GM19467 (cell line): ENCODE results near the gene NCKAP5.

ENCODE experiments used
- ATAC-seq: cut with Tn5 transposase; IDR thresholded peaks from one replicate; pipeline ENCODE4 v1.9.1; 2021; ENCODE audit warnings: mild to moderate bottlenecking, moderate library complexity; ENCODE audit not compliant: unreplicated experiment

NCKAP5 gene

GRCh38 chr2:133574620-133575019 is 6.4 kb upstream of the NCKAP5 start:
- ATAC-seq = no peak

- ATAC-seq = no peak
Observed at GRCh38 chr2:133574186-133574585, 5.9 kb upstream of the NCKAP5 start.

GRCh38 chr2:133573491-133574162 is 5.4 kb upstream of the NCKAP5 start:
- no peak for ATAC-seq

- ATAC-seq = no peak
Observed at GRCh38 chr2:133571249-133571648, 3.0 kb upstream of the NCKAP5 start.

GRCh38 chr2:133570542-133570941 is 2.3 kb upstream of the NCKAP5 start:
- ATAC-seq = no peak

- no peak for ATAC-seq
Observed at GRCh38 chr2:133569286-133569830, 1.1 kb upstream of the NCKAP5 start.

- ATAC-seq = no peak
Observed at GRCh38 chr2:133568598-133568997, 335 bp upstream of the NCKAP5 start.

- no peak for ATAC-seq
Observed at GRCh38 chr2:133562558-133562957, 5.7 kb downstream of the NCKAP5 start.

GRCh38 chr2:133561045-133561852 is 7.0 kb downstream of the NCKAP5 start:
- ATAC-seq = peak; percentile 71

- ATAC-seq = no peak
Observed at GRCh38 chr2:133557614-133558013, 10.6 kb downstream of the NCKAP5 start.

GRCh38 chr2:133553838-133554408 is 14.3 kb downstream of the NCKAP5 start:
- ATAC-seq = no peak

- no peak for ATAC-seq
Observed at GRCh38 chr2:133553251-133553650, 15.0 kb downstream of the NCKAP5 start.

GRCh38 chr2:133552821-133553220 is 15.4 kb downstream of the NCKAP5 start:
- ATAC-seq = no peak

- no peak for ATAC-seq
Observed at GRCh38 chr2:133541797-133542196, 26.5 kb downstream of the NCKAP5 start.

GRCh38 chr2:133541376-133541775 is 26.9 kb downstream of the NCKAP5 start:
- ATAC-seq = no peak

GRCh38 chr2:133532919-133533318 is 35.3 kb downstream of the NCKAP5 start:
- ATAC-seq = no peak

- ATAC-seq = no peak
Observed at GRCh38 chr2:133531382-133531781, 36.9 kb downstream of the NCKAP5 start.

- ATAC-seq = no peak
Observed at GRCh38 chr2:133530645-133531044, 37.6 kb downstream of the NCKAP5 start.

- no peak for ATAC-seq
Observed at GRCh38 chr2:133526530-133527300, 41.5 kb downstream of the NCKAP5 start.

GRCh38 chr2:133525613-133526529 is 42.4 kb downstream of the NCKAP5 start:
- no peak for ATAC-seq
